Stimulated activated CD8-positive, alpha-beta memory T cell treated with anti-CD3 and anti-CD28 coated beads, Interleukin-7, amount 100 ng/mL, for 24 hours (primary cell): ENCODE results near the gene NPEPL1.
"Not testable (repeated sequence)": the region's sequence is repeated elsewhere in the genome, so short reads cannot be mapped to it uniquely, and the experiment has no call there.

Experiments used
- DNase-seq: peaks from one replicate; pipeline ENCODE4 v3.0.0-alpha.2; 2020; ENCODE audit warnings: low read depth

NPEPL1 gene

GRCh38 chr20:58741384-58741783, 48.8 kb downstream of the NPEPL1 start:
- DNase-seq = no peak

- DNase-seq = no peak
Observed at GRCh38 chr20:58742668-58743566, 50.3 kb downstream of the NPEPL1 start.

- no peak for DNase-seq
Observed at GRCh38 chr20:58743929-58744534, 51.4 kb downstream of the NPEPL1 start.

- no peak for DNase-seq
Observed at GRCh38 chr20:58744836-58745235, 52.2 kb downstream of the NPEPL1 start.

DNA sequence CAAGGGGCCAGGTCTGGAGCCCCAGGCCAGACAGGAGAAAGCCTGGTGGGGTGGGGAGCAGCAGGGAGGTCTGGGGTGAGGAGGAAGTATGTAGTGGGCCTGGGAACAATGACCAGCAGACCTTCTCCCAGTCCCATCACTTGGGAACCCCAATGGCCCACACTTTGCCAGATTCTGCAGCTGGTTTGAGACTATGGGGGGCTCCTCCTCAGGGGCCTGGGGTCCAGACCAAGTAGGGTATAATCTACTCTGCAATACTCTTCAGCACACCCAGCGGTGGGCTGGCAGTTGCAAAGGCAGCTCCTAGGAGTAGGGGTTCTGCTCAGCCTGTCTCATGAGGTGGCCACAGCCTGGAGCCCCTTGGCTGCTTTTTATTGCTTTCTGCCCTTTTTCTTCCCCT, 52.8 kb downstream of the NPEPL1 start:
- no peak for DNase-seq

DNA sequence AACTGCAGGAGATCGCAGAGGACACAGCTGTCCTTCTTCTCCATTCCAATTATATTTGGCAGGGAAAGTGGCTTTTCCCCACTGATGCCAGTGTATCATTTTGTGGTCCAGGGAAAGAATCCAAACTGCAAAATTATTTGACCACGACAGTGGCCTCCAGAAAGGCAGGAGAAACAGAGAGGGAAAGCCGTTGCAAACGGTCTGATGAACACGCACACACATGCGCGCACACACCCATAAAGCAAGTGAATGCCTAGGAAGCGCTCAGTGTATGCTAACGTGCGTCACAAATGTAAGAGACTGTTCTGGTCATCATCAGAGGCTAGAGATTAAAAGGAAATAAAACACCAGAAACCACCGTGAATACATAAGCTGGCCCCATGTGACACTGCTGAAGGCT, 54.0 kb downstream of the NPEPL1 start:
- DNase-seq = no peak

DNA sequence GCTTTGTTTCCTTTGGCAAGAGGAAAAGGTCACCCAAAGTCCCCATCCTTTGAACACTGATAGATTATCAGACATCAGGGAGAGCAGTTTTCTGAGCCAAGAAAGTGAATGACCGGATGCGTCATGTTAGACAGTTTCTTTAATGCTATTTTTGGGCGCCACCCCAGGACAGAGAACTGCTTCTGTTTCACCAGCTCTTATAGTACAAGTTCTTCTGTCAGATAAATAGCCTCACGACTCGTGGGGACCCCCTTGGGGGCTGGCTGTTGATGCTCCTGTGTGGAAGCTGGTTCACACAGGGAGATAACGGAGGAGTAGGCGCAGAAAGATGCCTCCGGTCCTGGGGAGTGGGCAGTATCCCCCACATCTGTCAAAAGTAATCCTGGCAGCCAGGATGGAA, 54.6 kb downstream of the NPEPL1 start:
- no peak for DNase-seq

DNA sequence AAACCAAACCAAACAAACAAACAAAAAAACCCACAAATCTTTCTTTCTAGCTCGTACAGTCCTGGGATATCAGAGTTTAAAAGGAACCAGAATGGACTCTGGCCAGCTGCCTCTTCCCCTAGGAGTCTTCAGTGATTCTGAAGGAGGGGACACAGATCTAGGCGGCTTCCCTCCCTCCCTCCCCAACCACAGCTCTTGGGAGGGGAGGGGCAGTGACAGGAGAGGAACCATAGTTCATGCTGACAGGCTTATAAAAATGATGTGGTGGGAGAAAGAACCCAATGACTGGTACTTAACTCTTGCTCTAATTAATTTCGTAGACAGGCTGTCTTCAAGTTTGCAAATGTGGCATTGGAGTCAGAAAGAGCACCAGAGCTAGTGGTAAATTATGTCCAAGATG, 56.0 kb downstream of the NPEPL1 start:
- no peak for DNase-seq

DNA sequence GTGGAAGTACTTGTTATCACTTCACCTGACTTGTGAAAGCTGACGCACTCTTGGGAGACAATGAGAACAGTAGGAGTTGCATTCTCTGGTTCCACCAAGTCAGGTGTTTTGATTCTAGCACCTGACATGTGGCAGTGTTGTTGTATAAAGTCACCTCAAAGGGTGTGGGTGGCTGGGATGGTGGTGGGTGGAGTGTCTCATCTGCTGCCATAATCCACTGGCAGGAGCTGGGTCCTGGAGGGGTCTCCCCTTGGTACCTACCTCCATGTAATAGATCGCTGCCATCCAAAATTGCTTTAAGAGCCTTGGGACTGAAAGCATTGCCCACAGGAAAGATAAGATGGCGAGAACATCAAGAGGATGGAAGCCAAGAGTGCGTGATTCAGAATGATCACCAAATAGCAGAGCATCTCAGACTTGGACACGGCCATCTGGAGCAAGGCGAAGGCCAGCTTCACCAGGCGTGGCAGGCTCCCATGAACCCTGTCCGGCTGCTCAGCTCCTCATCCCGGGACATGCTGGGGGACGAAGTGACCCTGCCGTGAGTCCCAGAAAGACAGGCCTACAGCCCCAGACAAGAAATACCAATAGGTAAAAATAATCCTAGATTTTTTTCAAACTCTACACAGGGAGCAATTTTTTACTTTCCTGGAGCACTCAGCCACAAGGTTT, 56.6 kb downstream of the NPEPL1 start:
- no peak for DNase-seq

- no peak for DNase-seq
Observed at GRCh38 chr20:58749979-58750378, 57.4 kb downstream of the NPEPL1 start.

- not testable (repeated sequence) for DNase-seq
Observed at GRCh38 chr20:58750706-58751105, 58.1 kb downstream of the NPEPL1 start.

- DNase-seq = no peak
Observed at GRCh38 chr20:58751979-58752378, 59.4 kb downstream of the NPEPL1 start.

DNA sequence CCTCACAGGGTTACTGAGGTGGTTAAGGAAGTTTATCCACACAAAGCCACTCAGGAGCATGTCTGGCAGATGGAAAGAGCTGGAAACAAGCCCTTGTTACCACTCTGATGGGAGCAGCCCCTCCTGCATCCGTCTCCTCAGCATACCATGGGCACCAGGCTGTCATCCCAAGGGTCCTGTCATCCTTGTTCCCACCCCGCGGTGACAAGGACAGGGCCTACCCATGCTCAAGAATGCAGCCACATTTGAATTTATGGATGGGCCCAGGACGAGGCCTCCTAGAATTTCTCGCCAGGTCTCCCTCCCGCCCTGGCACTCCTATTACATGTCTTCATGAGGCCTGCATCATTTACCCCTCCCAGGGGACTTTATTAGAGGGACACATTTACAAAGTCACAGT, 60.0 kb downstream of the NPEPL1 start:
- DNase-seq = no peak

GRCh38 chr20:58753267-58753921, 60.8 kb downstream of the NPEPL1 start:
- DNase-seq = no peak

- no peak for DNase-seq
Observed at GRCh38 chr20:58753922-58754551, 61.4 kb downstream of the NPEPL1 start.

- DNase-seq = no peak
Observed at GRCh38 chr20:58754584-58754983, 62.0 kb downstream of the NPEPL1 start.

- DNase-seq = no peak
Observed at GRCh38 chr20:58755062-58755697, 62.6 kb downstream of the NPEPL1 start.

- DNase-seq = no peak
Observed at GRCh38 chr20:58755766-58756449, 63.3 kb downstream of the NPEPL1 start.

DNA sequence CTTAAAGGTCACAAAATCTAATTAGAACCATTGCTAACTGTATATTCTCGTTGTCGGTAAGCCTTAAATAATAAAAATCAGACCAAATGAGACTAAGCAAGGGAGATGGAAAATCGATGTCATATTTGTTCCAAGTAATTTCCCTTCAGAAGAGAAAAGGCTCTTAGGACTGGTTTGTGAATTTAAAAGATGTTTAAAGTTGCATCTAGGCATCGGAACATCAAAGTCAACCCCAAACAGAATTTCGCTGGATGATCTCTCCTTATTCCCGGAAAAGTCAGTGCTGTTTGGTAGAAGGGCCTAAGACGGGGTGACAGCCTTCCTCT, 63.8 kb downstream of the NPEPL1 start:
- no peak for DNase-seq

DNA sequence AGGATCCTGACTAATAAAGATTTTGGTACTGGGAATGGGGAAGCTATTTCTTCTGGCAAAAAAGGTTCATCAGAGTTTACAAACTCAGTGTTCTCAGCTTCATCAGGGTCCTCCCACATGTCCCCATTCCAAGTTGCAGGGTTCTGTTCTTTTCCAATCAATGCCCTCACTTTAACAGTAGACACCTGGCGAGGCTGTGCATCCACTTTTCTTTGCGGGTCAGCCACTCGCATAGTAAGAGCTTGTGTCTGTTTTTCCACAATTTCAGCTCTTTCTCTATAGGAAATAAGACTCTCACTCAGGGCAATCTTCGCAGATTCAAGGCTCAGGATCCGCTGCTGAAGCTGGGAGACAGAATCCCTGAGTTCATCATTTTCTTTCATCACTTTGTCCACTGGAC, 65.0 kb downstream of the NPEPL1 start:
- DNase-seq = not testable (repeated sequence)

DNA sequence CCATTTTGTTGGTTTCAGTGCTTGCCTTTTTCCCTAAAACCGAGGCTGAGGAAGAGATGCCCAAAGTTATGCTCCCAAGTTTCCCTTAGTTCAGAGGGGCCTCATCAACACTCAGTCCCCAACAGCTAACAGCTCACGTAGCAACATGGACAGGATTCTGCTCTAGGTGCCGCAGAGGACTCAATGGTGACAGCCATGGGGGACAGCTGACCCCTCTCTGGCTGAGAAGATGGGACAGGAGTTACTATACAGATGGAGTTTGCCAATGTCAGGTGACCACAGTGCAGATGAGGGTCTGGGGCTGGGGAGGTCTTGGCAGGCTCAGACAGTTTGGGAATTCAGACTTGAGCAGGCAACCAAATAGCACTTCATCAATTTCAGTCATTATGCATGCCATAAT, 67.3 kb downstream of the NPEPL1 start:
- DNase-seq = no peak
